Stimulated activated CD4-positive, alpha-beta T cell treated with anti-CD3 and anti-CD28 coated beads, TNF-alpha, amount 100 ng/mL, for 24 hours (primary cell): Measurements from ENCODE around the gene CACNA1B.
"Not testable (repeated sequence)": the region's sequence is repeated elsewhere in the genome, so short reads cannot be mapped to it uniquely, and the experiment has no call there.

Source experiments
- DNase-seq, 3 experiments: peaks; one replicate each; pipeline ENCODE4 v3.0.0-alpha.2; 2020; ENCODE audit warnings: low read depth in 3 of 3

The CACNA1B gene

DNA sequence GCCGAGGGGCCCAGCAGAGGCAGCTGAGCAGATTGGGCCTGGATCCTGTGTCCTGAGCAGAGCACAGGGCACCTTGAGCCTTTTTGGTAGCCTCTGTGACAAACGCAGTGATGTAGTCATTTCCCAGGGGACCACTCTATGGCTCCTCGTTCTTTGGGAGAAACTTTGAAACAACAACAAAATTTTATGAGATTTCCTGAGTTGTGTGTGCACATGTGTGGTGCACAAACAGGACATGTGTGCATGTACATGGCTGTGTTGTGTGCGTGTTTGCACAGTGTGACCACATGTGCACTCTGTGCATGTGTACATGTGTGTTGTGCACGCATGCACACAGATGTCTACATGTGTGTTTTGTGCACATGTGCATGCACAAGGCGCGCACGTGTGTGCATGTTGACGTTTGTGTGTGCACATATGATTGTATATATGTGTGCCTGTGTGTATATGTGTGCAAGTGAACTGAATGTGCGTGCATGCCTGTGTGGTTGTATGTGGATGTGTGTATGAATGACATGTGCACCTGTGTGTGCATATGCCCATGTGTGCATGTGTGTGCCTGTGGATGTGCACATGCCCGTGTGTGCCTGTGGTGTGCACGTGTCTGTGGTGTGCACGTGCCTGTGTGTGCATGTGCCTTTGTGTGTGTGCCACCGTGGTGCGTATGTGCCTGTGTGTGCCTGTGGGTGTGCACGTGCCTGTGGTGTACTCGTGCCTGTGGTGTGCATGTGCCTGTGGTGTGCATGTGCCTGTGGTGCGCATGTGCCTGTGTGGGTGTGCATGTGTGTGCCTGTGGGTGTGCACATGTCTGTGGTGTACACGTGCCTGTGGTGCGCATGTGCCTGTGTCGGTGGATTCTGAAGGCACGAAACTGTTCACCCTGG, 221.6 kb downstream of the CACNA1B start:
- DNase-seq: no peak

DNA sequence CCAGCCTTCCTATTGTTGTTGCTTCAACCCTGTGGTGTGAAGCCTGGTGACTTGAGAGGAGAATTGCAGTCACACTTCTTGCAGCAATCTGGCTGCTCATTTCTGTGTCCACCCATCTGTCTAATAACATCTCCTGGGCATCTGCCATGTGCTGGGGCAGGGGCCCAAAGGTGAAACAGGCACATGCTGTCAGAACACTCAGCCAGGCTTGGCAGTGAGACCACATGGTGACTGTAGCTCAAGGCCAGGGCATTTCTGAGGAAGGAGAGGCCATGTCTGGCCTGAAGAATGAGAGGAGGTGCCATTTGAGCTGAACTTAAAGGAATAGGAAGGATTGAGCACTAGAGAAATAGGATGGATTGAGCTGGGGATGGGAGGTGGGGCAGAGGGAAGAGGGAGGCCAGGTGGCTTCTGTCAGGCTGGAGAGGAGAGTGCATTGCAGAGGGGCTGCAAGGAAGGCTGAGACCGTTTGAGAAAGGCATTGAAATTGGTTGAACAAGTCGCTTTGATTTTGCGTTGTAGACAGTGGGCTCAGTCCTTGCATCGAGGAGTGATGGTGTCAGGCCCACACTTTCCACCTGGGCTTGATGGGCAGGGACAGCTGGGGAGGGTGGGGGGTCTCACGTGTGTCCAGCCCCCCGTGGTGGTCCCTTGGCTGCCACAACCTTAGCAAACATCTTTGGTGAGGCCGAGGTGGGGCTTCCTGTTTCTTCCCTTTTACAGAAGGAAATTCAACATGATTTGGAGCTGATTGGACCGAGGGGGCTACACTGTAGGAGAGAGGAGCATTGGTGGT, 222.4 kb downstream of the CACNA1B start:
- DNase-seq: no peak

DNA sequence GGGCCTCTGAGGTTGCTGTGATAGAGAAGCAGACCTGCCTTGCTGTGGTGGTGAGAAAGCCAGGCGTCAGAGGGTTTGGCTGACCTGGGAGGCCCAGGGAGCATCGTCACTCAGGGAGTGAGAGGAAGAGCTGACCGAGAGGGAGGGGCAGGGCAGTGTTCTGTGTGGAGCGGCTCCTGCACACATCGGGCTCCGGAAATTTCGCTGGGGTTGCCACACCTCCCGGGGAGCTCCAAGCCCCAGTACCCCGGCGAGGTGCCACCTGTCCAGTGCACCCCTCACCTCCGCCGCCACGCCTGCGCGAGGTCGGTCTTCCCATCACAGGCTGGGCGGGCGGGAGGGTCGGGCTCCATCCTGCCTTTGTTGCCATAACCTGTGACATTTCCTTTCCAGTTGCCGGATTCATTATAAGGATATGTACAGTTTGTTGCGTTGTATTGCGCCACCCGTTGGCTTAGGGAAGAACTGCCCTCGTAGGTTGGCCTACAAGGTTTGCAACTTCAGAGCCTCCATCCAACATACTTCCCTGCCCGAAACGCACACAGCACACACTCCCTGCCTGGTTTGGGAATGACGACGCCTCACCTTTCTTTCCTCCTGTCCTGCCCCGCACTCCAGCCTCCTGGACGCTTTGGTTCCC, 223.2 kb downstream of the CACNA1B start:
- DNase-seq: no peak

DNA sequence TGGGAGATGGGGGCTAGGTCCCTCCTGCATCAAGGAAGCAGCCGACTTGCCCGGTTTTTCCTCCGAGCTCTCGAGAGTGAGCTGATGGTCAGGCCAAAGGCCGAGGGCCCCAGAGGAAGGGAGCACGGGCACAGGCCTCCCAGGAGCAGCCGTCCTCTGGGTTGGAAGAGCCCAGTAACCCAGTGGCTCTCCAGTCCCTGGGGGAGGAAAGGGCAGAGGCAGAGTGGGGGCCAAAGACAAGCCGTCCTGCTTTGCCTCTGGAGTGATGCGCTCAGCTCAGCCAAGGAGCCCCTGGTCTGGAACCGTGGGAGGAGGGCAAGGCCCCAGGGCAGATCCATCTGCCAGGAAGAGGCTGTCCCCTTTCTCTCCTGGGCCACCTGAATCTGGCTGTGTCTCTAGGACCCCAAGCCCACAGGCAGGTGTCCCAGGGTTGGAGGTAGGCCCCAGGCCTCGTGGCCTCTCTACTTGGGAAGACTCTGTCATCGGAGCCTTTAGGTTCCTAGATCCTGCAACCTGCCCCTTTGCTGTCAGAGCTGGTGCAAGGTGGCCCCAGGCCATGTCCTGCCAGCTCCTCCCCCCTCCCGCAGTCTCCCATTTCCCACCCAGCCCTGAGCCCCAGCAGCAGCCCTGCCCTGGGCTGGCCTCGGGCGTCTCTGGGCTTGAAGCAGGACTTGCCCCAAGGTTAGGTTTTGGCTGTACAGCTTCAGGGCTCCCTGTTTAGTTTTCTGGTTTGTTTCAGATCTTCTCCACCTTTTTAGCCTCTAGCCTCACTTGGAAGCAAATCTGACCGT, 224.1 kb downstream of the CACNA1B start:
- DNase-seq: no peak

DNA sequence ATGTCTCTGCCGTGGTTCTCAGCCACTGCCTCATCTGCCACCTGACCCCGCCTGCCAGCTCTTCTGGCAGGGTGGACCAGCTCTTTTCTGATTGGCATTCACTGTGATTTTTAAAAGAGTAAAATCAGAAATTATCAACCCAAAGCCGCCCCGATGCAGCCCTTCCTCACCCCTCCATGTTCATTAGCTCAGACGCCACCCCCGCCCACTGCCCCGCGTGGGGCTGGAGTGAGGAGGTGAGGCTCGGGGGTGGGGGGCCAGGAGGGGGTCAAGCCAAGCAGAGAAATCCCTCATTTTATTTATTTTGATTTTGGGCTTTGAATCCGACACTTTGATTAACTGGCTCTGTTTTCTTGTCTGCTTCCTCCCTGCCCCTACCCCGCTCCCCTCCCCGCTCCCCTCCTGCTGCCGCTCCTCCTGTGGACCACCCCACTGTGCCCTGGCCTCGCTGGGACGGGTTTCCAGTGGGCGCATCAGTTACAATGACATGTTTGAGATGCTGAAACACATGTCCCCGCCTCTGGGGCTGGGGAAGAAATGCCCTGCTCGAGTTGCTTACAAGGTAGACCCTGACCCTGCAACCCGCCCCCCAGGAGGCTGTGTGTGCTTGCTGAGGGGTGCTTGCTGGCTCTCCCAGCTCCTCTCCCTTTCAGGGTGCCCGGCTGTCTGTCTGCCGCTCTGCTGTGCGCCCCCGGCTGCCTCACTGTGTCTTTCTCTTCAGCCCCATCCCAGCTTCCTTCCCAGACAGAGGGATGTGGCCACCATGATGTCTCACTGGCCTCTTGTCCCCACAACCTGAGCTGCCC, 224.9 kb downstream of the CACNA1B start:
- no peak for DNase-seq

DNA sequence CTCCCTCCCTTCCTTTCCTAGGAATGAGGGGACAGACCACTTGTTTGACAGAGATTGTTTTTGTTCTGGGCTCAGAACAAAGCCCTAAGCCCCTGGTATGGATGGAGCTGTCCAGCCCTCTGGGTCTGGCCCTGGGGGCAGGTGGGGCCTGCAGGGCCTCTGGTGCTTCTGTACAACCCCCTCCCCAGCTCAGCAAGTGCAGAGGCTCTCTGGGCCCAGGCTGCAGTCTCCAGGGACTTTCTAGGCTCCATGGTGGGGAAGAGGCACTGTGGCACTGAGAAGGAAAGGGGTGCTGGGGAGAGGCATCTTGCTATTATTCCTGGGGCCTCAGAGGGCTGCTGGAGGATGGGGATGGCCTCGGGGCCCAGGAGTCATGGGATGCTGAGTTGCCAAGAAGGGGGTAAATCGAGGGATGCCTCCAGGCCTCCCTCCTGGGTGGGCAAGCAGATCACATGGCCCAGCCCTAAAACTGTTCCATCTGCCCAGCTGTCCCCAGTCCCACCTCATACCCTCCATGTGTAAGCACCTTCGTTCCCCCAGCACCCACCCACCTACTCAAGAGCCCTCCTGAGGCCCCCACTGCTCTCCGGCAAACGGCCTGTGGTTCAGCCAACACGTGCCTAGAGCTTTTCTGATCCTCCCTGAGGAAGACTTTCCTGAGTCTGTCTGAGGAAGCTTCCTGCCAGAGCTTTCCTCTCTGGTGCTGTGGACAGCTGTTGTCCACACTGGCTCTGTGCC, 225.7 kb downstream of the CACNA1B start:
- DNase-seq: no peak

DNA sequence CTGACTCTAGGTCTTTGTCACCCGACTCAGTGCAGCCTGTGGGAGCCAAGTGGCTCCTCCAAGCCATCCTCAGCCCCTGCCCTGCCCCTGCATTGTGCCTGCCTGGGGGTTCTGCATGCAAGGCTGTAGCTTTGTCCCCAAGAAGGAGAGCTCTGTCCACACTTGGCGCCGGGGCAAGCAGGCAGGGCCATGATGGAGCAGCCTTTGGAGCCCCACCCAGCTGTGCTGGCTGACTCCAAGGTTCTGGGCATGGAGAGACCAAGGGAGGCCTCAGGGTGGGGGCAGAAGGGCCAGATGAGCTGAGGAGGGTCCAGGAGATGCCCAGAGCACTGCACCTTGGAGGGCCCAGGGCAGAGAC, 226.2 kb downstream of the CACNA1B start:
- no peak for DNase-seq

DNA sequence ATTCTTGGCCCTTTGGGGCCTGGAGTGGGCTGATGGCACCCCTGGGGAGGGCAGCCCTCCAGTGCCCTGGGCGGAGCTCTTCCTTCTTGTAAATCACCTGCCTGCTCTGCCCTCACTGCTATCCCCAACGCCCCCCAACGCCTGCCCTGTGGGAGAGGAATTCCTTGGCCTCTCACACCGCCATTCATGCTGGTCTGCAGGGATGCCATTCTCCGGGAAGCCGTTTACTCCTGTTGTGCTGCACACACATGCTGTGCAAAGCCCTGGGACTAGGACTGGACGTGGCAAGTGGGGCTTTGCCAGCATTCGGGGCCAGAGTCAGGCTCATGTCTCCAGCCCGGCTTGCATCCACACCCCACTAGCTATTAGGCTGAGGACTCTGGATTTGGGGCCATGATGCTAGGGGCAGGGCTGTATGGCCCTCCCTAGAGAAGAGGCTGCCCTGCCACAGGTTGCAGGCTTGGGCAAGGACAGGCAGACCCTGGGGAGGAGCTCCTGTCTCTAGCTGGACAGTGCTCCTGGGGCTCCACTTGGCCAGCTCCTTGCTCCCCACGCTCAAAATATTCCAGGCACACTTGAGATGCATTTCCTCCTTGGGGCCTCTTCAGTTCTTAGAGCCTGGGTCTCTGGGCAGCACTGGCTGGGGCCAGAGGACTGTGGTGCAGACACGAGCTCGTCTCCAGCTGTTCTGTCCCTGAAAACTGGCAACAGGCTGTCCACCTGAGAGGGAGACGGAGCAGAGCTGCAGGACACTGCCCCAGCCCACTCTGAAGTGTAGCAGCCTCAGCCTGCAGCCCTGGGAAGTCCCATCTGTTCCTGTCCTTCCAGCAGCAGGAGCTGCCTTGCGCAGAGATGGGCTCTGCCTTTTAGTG, 226.9 kb downstream of the CACNA1B start:
- DNase-seq: no peak

DNA sequence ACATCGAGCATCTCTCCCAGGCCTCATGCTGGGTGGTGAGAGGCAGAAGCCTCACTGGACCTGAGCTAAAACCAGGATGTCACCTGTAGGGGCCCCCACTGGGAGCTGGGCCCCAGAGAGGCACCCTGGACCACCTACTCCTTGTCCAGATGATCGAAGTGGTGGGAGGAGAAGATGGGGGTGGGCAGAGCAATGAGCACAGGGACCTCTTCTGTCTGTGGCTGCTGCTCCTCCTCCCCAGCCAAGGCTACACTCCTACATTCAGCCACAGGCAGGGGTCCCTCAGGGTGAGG, 227.5 kb downstream of the CACNA1B start:
- DNase-seq: no peak

DNA sequence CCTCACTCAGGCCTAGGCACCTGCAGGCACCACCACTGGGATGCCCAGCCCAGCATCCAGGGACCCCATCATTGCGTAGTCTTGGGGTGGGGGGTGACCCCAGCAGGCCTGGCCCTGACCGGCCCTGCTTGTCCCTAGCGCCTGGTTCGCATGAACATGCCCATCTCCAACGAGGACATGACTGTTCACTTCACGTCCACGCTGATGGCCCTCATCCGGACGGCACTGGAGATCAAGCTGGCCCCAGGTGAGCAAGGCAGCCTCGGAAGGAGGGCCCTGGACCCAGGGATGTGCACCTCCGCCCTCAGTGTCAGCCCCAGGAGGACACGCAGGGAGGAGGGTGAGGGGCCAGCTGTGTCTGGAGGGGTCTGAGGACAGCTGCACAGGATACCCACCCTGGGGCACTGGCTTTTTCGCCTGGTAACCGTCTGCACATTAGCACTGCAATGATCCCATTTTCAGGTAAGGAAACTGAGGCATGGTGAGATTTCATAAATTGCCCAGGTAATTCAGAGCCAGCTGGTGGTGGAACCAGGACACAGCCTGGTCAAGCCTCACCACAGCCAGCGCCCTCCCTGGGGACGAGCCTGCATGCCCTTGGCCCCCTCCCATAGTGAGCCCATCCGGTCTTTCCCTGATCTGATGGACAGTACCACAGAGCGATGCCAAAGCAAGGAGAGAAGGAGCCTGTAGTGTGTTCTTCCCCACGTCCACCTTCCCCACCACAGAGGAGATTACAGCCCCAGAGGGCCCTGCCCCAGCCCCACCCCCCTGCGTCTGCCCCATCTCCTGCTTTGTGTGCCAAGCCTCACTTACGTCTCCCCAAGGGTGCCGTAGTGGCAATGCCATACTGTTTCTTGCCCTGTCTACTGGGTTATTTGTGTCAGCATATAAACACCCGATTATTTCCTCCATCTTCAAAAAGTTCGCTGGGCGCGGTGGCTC, 228.3 kb downstream of the CACNA1B start:
- no peak for DNase-seq

DNA sequence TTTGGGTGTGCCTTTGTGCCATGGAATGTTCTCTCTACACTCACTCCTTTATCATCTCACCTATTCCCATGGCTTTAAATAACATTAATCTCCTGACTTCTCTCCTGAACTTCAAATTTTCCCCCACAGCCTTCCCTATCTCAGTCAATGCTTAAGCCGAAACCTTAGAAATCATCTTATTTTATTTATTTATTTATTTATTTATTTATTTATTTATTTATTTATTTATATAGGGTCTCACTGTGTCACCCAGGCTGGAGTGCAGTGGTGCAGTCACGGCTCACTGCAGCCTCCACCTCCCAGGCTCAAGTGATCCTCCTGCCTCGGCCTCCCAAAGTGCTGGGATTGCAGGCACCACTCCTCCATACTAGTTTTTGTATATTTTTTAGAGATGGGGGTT, 229.5 kb downstream of the CACNA1B start:
- DNase-seq: not testable (repeated sequence)

DNA sequence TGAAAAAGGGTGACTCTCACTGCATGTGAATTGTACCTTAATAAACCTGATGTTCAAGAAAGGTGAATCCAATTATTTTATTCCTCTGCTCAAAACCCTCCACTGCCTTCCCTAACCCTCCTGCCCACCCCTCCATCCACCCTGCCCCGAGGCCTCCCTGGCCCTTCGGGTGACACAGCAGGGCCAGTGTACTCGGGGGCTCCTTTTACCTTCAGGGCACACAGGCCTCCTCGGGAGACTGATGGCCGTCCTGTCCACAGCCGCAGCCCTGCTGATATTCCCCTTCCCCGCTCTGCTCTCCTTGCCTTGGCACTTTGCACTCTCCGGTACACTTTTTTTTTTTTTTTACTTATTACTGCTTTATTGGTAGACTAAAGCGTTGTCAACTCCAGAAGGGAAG, 234.0 kb downstream of the CACNA1B start:
- DNase-seq: no peak

DNA sequence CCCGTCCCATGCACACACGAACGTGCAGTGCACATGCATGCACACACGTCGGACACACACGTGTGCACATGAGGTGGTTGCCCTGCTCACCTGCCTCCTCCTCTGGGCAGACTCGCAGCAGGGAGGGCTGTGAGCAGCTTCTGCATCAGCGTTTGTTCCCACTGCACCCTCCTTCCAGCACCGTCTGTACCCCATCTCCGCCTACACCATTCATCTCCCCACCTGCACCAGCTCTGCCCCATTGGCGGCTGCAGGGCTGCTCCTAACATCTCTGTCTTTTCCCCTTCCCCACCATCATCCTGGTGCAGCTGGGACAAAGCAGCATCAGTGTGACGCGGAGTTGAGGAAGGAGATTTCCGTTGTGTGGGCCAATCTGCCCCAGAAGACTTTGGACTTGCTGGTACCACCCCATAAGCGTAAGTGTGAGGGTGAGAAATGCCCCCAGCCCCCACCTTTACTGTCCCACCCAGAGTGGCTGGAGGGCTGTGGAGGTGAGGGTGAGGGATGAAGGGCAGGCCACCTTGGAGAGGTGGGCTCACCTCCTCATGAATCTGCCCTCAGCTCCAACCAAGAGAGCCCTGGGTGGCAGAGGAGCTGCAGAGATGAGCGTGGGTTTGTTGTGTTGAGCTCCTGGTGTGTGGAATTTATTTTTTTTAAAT, 234.6 kb downstream of the CACNA1B start:
- no peak for DNase-seq

DNA sequence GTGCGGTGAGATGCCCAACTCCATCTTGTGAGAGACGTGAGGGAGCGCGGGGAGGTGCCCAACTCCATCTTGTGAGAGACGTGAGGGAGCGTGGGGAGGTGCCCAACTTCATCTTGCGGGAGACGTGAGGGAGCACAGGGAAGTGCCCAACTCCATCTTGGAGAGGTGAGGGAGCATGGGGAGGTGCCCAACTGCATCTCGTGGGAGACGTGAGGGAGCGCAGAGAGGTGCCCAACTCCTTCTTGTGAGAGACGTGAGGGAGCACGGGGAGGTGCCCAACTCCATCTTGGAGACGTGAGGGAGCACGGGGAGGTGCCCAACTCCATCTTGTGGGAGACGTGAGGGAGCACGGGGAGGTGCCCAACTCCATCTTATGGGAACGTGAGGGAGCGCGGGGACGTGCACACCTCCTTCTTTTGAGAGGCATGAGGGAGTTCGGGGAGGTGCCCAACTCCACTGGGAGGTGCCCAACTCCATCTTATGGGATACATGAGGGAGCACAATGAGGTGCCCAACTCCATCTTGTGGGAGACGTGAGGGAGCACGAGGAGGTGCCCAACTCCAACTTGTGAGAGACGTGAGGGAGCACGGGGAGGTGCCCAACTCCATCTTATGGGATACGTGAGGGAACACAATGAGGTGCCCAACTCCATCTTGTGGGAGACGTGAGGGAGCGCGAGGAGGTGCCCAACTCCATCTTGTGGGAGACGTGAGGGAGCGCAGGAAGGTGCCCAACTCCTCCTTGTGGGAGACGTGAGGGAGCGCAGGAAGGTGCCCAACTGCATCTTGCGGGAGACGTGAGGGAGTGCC, 235.4 kb downstream of the CACNA1B start:
- DNase-seq: no peak

DNA sequence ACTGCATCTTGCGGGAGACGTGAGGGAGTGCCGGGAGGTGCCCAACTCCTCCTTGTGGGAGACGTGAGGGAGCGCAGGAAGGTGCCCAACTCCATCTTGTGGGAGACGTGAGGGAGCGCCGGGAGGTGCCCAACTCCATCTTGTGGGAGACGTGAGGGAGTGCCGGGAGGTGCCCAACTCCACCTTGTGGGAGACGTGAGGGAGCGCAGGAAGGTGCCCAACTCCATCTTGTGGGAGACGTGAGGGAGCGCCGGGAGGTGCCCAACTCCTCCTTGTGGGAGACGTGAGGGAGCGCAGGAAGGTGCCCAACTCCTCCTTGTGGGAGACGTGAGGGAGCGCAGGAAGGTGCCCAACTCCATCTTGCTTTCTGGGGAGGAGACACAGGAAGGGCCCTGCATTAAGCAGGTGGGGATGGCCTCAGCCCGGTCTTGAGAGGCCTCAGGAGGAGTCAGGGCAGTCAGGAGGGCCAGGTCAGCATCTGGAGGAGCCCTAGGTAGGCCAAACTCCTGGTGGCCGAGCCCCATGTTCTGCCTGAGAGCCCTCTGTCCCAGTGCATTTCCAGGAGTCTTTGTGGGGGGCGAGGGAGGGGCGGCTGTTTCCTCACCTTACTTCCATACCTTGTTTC, 236.2 kb downstream of the CACNA1B start:
- DNase-seq: not testable (repeated sequence)

DNA sequence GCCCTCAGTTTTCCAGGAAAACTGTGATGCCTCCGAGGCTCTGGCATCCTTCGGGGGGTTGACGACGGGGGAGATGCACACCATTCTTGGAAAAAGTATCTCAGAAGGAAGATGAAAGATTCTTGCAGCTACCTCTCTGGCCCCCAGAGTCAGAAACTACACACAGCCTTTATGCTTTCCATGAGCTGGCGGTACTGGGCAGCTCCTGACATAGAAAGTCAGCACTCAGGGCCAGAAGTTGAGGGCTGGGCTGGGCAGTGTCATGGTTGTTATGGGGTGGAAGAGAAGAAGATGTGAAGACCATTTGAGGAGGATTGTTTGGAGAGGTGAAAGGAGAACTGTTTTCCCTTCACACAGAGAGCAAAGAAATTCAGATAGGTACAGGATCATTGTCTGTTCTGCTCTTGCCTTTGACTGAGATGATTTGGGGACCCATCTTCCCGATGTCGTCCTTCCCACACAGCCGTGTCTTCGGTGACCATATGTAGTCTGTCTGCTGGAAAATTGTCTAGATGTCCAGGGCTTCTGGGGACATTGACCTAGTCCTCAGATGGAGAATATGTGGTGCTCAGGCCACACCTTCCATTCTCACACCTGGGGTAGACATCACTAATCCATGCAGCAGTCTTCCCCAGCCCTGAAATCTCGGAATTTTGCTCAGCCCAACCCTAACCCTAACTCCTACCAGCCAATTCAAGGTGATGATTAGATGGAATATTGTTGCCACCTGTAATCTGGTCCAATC, 237.1 kb downstream of the CACNA1B start:
- DNase-seq: no peak
